Ramos (cell line): Measurements from ENCODE around the gene PCNP.
"Not testable (repeated sequence)": the region's sequence is repeated elsewhere in the genome, so short reads cannot be mapped to it uniquely, and the experiment has no call there.

ENCODE experiments used
- in situ Hi-C: fragments of 300-500 bp; cut with MboI; formaldehyde crosslinking; loops from one replicate; pipeline ENCODE4 v1.14.3; 2022; ENCODE audit warnings: low sequenced_read_pairs; ENCODE audit not compliant: unreplicated experiment

The PCNP gene

DNA sequence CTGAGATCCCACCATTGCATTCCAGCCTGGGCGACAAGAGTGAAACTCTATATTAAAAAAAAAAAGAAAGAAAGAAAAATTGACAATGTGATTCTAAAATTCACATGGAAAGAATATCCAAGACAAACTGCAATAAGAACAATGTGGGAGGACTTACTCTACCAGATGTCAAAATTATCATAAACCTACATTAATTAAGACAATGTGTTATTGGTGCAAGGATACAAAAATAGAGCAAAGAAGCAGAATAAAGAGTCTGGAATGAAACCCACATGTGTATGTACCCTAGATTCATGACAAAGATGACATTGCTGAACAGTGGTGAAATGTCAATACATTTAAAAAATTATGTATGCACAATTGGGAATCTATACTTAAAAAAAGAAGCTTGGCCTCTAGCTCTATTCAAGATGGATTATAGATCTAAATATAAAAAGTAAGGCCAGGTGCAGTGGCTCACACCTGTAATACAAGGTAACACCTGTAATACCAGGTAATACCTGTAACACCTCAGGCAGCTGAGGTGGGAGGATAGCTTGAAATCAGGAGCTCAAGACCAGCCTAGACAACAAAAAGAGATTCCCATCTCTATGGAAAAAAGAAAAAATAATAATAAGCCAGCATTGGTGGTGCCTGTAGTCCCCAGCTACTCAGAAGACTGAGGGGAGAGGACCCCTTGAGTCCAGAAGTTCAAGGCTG is 57.3 kb downstream of the PCNP start:
- in situ Hi-C loops, result no loop called here

DNA sequence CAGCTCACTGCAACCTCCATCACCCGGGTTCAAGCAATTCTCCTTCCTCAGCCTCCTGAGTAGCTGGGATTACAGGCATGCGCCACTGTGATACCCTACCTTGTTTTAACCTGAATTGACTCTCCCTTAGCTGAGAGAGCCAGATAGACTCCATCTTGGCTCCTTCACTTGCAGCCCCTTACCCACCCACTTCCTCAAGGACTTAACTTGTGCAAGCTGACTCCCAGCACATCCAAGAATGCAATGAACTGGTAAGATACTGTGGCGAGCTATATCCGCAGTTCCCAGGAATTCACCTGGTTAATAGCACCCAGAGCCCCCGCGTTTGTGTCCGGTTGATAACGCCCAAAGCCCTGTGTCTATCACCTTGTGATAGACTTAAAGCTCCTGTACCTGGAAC is 58.0 kb downstream of the PCNP start:
- in situ Hi-C loops, result not testable (repeated sequence)

DNA sequence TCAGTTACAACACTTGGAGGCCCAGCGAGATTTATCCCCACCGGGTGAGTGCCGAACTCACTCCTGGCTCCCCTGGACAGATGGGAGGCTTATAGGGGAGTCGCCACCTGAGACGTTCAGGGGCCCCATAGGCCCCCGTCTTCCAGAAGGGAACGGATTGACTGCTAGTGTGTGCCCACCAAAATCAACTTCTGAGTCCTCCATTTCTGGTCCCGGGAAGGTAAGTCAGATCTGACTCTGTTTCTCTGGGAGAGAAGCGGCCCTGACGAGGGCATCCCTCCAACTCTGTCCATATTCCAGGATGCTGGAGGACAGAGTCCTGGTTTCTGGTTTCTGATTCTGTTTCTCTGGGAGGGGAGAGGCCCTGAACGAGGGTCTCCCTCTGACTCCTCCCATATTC is 58.6 kb downstream of the PCNP start:
- in situ Hi-C loops, result no loop called here

DNA sequence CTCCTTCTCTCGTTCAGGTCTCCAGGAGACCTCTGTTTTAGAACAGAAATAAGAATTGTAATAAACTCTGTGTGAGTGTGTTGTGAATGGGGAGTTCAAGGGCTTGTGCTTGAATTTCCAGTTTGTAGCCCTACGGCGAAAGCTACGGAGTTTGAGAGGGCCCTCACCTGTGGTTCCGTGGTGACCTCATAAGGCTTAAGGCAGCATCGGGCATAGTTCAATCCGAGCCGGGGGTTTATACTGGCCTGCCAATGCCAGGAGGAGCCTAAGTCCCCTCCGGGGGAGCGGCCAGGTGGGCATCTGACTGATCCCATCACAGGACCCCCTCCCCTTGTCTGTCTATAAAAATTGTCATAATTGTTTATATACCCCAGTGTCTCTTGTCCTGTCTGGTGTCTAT is 59.2 kb downstream of the PCNP start:
- in situ Hi-C loops, result no loop called here

DNA sequence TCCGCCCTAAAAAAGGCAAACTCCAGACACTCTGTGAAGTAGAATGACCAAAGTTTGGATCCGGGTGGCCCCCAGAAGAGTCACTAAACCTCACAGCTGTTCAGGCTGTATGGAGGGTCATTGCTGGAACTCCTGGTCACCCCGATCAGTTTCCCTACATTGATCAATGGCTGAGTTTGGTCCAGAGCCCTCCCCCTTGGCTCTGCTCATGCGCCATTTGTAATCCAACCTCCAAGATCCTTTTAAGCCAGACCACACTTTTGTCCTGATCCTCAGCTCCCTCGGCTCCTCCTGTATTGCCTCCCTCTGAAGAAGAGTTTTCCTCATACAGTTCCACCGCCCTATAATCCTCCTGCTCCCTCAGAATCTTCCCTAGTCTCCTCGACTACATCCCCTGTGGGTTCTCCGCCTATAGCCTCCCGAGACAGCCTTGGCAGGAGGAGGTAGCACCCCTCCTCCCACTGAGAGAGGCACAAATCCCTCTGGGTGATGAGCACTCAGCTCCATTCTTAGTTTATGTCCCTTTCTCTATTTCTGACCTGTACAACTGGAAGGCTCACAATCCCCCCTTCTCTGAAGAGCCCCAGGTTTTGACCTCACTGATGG is 60.7 kb downstream of the PCNP start:
- in situ Hi-C loops, result no loop called here

DNA sequence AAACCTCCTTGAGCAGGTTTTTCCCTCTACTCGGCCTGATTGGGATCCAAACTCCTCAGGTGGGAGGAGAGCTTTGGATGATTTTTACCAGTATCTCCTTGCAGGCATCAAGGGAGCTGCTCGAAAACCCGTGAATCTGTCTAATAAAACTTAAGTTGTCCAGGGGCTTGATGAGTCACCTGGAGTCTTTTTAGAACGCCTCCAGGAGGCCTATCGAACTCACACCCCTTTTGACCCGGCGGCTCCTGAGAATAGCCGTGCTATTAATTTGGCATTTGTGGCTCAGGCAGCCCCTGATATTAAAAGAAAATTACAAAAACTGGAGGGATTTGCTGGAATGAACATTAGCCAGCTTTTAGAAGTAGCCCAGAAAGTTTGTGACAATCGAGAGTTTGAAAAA is 61.4 kb downstream of the PCNP start:
- in situ Hi-C loops, result no loop called here

DNA sequence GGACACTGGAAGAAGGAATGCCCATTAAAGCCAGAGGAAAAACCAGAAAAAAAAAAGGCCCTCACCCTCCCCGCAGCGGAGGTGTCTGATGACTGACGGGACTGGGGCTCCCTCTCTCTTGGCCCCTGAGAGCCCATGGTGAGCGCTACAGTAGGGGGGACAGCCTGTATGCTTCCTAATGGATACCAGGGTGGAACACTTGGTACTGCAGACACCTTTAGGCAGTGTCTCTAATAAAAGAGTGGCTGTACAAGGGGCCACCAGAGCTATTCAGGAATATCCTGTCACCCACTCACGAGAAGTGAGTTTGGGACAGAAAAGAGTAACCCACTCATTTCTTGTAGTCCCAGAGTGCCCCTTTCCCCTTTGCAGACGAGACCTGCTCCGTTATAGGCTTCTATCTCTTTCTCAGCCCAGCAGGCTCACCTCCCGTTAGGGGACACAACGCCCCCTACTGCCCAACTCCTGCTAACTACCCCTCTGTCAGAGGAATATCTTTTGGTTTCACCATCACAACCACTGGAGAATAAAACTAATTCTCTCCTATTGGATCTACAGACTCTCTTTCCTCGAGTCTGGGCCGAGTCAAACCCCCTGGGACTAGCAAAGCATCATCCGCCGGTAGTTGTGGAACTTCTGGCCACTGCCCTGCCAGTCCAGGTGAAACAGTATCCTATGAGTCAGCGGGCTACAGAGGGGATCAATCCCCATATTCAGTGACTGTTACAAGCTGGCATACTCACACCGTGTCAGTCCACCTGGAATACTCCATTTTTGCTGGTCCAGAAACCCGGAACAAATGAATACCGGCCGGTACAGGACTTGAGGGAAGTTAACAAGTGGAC is 62.2 kb downstream of the PCNP start:
- in situ Hi-C loops, result no loop called here

DNA sequence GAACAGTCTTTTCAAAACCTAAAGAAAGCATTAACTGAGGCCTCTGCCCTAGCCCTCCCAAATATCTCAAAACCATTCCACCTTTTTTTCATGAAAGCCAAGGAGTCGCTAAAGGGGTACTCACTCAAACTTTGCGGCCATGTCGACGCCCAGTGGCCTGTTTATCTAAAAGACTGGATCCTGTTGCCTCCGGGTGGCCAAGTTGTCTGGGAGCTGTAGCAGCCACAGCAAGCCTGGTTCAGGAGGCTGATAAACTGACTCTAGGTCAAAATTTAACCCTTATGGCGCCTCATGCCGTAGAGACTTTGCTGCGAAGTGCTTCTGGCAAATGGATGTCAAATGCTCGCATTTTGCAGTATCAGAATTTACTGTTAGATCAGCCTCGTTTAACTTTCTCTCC is 63.5 kb downstream of the PCNP start:
- in situ Hi-C loops, result no loop called here

DNA sequence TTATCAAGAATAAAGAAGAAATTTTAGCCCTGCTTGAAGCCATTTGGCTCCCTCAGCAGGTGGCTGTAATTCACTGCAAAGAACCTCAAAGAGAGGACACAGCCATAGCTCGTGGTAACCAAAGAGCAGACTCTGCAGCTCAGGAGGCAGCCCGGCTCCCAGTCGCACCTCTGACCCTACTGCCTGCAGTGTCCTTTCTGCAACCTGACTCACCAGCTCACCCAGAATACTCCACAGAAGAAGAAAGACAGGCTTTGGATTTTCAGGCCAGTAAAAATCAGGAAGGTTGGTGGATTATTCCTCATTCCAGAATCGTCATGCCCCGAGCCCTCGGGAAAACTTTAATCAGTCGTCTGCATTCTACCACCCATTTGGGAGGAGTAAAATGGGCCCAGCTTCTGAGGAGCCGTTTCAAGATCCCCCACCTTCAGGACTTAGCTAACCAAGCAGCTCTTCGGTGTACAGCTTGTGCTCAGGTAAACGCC is 64.3 kb downstream of the PCNP start:
- in situ Hi-C loops, result no loop called here

DNA sequence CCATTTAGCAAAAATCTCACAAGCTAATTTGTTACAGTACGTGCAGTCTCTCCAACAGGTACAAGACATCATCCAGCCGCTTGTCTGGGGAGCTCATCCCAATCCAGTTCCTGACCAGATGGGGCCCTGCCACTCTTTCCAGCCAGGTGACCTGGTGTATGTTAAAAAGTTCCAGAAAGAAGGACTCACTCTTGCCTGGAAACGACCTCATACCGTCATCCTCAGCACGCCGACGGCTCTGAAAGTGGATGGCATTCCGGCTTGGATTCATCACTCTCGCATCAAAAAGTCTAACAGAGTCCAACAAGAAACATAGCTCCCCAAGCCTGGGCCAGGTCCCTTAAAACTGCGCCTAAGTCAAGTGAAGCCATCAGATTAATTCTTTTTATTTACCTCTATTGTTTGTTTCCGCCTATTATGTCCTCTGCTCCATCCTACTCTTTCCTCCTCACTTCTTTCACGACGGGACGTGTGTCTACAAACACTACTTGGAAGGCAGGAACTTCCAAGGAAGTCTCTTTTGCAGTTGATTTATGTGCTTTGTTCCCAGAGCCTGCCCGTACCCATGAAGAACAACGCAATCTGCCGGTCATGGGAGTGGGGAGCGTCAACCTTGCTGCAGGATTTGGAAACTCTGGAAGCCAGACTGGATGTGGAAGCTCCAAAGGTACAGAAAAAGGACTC is 65.4 kb downstream of the PCNP start:
- in situ Hi-C loops, result no loop called here

DNA sequence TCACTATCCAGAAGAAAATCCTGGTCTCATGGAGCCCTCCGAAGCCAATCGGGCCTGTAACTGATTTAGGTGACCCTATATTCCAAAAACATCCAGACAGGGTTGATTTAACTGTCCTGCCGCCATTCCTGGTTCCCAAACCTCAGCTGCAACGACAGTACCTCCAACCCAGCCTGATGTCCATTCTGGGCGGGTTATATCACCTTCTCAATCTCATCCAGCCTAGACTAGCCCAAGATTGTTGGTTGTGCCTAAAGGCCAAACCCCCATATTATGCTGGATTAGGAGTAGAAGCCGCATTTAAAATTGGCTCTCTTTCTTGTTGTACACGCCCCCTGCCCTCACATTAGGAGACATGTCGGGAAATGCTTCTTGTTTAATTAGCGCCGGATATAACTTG is 66.3 kb downstream of the PCNP start:
- in situ Hi-C loops, result no loop called here

DNA sequence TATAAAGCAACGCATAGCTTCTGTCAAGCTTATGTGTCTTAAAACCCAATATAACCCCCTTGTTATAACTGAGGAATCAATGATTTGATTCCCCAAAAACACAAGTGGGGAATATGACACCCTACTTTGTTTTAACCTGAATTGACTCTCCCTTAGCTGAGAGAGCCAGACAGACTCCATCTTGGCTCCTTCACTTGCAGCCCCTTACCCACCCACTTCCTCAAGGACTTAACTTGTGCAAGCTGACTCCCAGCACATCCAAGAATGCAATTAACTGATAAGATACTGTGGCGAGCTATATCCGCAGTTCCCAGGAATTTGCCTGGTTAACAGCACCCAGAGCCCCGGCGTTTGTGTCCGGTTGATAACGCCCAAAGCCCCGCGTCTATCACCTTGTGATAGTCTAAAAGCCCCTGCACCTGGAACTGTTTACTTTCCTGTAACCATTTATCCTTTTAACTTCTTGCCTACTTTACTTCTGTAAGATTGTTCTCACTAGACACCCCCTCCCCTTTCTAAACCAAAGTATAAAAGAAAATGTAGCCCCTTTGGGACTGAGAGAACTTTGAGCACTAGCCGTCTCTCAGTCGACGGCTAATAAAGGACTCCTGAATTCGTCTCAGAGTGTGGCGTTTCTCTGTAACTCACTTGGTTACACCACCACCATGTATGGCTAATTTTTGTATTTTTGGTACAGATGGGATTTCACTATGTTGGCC is 67.6 kb downstream of the PCNP start:
- in situ Hi-C loops, result not testable (repeated sequence)

DNA sequence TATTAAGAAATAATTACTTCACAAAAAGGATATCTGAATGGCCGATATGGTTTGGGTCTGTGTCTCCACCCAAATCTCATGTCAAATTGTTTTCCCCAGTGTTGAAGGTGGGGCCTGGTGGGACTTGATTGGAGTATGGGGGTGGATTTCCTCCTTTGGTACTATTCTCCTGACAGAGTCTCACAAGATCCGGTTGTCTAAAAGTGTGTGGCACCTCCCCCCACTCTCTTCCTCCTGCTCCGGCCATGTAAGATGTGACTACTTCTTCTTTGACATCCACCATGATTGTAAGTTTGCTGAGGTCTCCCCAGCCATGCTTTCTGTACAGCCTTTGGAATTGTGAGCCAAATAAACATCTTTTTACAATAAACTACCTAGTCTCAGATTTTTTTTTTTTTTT is 68.5 kb downstream of the PCNP start:
- in situ Hi-C loops, result no loop called here

DNA sequence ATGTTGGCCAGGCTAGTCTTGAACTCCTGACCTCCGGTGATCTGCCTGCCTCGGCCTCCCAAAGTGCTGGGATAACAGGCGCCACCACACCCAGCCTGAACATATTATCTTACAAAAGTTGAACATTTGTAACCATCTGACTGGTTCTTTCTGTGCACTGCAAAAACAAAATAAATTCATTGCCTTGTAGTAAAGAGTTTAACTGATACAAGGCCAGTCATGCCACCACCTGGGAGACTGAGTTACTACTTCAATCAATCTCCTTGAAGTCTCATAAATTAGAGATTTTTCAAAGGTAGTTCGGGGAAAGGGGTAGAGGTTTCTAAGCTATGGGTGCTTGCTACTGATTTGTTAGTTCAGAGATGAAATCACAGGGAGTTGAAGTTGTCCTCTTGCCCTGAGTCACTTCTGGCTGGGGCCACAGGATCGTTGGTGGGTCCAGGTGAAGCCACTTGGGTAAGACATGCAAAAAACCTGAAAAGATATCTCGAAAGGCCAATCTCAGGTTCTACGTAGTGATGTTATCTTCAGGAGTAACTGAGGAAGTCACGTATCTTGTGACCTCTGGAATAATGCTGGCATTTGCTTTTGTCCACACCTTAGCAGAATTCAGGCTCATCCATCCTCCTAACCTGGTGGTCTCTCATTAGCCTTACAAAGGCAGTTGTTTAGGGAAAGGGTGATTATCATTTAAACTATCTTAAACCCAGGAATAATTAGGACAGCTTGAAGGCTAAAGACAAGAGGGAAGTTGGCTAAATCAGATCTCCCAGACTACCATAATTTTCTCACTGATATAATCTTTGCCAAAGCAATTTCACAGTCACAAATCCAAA is 69.2 kb downstream of the PCNP start:
- in situ Hi-C loops, result no loop called here
